ENCODE data around the gene FAM3B.
"Not testable (repeated sequence)": the region's sequence is repeated elsewhere in the genome, so short reads cannot be mapped to it uniquely, and the experiment has no call there.

Gene FAM3B

DNA sequence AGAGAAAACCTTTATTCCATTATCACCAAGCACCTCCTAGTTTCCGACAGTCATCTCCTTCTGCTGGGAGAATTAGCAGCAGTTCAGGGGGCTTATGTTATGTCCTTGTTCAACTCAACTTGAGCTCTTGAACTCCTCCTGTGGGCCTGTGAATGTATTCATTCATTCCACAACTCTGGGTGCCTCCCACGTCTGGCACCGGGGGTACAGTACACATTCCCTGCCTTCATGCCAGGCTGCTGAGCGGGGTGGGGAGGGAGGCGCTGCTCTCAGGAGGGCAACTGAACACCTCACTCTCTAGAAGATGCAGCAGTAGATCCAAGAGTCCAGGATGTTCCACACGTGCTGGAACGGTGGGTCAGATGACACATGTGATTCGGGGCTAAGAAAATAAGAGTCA, 40.9 kb downstream of the FAM3B start:
- DNase-seq, result no peak

DNA sequence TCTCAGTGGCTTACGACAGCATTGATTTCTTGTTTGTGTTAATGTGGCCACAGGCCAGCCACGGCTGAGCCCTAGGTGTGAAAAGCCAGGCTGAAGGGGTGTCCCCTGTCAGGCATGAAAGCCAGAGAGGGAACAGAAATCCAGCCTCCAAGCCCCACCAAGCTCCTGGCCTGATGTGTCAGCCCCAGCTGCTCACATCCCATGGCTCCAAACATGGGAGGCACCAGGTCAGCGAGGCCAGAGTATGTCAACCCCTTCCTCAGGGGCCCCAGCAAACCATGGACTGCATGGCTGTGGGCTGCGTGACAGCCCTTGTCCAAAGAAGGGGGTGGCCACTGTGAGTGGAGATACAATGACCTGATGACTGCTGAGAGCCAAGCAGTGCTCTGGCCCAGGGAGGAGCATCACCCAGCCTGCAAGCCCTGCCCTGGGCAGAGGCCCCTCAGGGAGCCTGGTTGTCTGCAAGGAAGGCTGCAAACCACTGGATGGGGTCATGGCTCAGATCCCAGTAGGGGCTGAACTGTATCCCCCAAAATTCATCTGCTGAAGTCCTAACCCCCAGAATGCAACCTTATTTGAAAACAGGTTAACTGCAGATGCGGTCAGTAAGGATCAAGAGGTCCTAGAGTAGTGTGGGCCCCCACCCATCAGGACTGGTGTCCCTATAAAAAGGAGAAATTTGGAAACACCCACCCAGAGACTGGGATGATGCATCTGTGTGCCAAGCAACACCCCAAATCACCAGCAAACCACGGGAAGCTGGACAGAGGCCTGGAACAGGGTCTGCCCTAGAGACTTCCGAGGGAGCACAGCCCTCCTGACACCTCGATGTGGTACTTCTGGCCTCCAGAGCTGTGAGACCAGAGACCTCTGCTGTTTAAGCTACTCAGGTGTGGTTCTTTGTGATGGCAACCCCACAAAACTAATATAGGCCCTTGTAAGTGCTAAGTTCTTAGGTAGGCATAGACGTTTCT, 41.9 kb downstream of the FAM3B start:
- DNase-seq, result no peak

DNA sequence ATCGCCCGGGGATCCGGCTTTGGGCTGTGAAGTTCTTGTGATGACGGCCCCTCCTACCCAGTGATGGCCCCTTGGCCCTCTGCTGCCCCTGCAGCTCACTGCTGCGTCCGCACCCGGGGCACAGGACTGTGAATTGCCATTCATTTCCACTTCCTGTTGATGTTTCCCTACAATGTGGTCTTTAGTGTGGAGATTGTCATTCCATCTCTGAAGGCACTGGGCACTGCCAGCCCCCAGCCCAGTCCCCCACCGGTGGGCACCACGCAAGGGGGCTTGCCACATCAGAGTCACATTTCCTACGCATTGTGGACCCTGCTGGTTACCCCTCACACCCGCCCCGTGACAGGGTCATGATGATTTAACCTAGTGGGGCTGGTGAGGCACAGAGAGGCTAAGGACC, 42.7 kb downstream of the FAM3B start:
- no peak for DNase-seq

DNA sequence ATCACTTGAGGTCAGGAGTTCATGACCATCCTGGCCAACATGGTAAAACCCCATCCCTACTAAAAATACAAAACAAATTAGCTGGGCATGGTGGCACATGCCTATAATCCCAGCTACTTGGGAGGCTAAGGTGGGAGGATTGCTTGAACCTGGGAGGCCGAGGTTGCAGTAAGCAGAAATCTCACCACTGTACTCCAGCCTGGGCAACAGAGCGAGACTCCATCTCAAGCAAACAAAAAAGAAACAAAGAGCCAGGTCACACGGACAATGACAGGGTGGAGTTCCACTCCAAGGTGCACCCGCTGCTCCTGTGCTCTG, 43.1 kb downstream of the FAM3B start:
- not testable (repeated sequence) for DNase-seq

DNA sequence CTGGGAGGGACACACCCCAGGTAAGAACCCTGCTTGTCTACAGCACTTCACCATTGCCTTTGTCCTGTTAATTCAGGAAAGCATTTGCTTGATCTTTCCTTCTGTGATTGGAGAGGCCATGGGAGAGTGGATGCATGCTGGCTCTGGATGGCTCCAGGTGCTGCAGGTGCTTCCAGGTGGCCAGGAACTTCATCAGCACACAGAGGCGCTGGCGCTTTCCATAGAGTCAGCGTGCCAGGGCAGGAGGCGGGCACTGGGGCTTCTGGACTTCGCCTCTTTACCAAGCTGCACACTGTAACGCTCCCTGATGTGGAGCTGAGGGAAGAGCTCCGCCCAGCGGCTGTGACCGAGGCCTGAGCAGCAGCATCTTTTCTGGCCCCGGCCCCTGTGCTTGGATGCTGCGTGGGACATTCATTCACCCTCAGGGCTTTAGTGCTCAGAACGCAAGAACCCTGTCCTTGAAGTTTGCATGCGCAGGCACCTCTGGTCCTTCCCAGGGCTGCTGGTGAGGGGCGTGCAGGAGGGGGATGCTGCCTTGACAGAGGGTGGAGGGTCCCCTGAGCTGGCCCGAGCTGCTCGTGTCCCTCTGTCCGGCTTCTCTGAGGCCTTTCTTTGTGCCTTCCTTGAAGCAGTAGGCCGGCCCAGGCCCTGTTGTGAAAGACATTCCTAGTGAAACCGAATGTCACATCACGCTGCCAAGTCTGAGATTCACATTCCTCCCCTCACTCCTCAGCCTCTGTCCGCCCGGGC, 43.6 kb downstream of the FAM3B start:
- peak; percentile 12 for DNase-seq

DNA sequence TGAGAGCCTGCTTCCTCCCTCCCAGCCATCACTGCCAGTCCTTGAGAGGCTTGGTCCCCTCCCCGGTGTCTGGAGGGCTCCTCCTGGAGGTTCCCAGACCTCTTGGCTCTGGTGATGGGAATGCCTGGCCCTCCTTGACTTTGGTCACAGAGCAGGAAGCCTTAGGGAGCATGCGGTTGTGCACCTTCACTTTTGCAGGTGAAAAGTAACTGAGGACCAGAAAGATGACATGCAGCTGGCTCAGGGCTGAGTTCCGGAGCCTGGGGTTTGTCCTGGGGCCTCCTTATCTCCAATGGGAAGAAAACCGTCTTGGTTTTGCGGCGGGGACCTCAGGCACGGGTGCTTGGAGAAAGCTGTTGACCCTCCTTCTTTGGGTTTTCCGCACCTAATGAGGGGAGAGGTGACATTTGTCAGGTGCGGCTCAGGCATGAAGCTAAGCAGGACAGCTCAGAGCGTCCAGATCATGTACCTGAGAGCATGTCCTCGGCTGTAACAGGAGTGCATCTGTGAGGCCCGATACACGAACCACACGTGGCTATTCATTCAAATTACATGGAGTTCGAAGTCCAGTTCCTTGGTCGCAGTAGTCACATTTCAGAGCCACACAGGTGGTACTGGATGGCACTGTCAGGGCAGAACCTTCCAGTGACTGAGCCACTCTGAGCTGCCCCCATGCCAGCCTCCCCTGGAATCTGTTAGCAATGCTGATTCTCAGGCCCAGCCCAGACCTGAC, 44.6 kb downstream of the FAM3B start:
- DNase-seq, result no peak

DNA sequence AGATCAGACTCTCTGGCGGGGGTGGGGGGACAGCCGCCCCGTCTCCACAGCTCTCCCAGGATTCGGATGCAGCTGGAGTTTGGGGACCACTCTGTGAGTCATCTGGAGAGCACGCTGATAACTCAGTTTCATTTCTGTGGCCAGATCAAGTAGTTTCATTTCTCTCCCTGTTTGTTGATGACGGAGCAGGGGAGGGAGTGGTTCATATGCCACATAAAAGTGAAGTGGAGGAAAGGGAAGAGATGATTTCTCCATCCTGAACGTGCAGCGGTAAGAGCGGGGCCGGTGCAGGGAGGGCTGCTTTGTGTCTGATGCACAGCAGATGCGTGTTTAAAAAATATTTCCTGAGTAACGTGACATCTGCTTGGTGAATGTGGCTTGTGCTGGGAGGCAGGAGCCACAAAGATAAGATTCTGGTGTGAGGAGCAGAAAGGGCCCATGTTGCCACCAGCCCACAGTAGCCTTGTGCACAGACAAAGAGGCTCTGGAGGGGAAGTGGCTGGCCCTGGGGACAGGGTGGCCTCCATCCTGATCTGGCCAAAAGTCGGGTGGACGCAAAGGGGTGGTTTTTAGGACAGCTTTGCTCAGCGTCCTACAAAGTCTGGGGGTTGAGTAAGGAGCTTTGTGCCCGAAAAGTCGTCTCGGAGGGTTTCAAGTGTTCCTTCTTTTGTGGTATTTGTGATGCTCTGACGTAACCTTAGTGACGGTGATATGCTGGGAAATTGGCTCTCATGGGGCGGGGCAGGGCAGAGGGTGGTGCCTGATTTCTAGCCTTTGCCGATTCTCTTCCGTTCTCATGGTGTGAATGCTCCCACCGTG, 45.4 kb downstream of the FAM3B start, which contains the start of gene MX2:
MX2 (plus strand) TSS at position 242 of the 819 bp plus-strand sequence. CDS start 14,880 bp downstream, outside the sequence.
- DNase-seq, result peak; percentile 27

DNA sequence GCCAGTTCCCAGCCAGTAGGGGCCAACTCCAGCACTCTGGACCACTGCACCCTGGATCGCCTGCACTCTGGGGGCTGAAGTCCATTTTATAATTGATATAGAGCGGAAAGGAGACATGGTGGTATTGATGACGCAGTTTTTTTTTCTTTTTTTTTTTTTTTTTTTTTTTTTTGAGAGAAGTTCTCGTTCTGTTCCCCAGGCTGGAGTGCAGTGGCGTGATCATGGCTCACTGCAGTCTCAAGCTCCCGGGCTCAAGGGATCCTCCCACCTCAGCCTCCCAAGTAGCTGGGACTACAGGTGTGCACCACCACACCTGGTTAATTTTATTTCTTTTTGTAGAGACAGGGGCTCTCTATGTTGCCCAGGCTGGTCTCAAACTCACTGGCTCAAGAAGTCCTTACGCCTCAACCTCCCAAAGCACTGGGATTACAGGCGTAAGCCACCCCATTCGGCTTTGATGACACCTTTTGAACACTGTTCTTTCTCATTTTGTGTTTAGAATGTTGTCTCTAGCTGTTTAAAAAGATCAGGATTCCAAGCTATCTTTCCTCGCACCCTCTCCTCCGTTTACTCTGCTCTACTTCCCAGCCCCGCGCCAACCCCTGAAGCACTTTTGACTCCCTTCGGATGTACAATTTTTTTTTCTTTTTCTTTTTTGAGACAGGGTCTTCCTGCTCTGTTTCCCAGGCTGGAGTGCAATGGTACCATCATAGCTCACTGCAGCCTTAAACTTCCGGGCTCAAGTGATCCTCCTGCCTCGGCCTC, 46.2 kb downstream of the FAM3B start:
- no peak for DNase-seq

DNA sequence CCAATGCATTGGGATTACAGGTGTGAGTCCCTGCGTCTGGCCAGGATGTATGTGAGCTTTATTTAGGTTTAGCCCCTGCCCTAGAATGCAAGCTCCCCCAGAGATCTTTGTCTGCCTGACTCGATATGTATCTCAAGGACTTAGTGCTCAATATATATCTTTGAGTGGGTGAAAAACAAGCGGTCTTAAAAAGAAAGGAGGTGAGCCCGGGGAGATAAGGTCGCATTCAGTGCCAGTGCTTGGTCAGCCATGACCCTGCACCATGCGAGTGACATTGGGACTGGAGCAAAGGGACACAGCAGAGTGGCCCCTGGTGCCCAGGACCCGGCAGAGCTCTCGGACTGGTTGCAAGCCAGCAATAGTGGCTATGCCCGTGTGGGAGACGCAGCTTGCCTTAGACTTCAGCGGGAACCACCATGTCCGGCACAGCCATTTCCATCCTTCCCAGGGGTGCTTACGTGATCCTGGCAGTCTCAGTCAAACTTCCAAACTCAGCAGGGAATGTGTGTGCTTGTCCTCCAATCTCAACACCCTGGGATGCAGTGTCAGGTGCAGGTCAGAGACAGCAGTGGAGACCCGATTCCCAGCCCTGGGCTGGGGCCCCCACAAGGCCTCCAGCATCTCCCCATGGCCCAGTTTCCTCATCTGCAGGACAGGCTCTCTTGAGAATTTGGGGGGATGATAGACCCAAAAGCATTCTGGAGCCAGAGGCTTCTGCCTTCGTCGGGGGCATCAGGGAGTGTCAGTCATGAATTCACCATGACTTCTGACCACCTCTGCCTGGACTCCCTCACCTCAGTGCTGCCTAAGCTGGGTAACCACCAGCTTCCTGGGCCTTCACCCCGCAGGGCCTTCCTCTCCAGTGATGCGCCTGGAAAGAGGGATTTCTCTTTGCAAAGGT, 47.0 kb downstream of the FAM3B start:
- DNase-seq, result no peak

DNA sequence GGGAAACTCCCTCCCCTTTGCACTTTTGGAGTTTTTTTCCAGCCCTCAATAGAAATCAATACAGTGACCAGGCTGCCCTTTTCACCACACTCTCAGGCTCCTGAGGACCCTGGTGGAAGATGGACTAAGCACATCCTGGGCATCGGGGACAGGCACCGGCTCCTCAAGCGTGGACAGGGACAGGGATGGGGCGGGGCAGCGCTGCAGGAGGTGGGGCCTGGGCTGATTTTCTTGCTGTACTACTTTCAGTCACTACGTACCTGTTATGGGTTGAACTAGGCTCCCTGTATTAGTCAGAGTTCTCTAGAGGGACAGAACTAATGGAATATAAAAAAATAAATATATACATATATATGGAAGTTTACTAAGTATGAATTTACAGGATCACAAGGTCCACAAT, 47.7 kb downstream of the FAM3B start:
- DNase-seq, result no peak

DNA sequence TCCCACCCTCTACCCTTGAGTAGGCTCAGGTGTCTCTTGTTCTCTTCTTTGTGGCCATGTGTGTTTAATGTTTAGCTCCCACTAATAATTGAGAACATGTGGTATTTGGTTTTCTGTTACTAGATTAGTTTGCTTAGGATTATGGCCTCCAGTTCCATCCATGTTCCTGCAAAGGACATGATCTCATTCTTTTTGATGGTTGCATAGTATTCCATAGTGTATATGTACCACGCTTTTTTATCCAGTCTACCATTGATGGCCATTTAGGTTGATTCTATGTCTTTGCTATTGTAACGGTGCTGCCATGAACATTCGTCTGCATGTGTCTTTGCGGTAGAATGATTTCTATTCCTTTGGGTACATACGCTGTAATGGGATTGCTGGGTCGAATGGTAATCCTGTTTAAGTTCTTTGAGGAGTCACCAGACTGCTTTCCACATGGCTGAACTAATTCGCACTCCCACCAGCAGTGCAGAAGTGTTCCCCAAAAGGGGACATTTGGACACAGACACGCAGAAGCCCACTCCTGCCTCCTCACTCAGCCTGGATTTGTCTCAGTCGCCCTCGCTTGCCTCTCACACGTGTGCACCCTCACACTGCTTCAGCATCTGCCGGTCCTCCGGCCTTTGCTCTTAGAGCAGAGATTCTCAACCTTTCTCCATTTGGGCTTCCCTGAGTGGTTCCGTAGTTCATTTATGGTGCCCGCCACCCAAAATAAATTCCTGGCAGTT, 48.9 kb downstream of the FAM3B start:
- DNase-seq, result no peak

DNA sequence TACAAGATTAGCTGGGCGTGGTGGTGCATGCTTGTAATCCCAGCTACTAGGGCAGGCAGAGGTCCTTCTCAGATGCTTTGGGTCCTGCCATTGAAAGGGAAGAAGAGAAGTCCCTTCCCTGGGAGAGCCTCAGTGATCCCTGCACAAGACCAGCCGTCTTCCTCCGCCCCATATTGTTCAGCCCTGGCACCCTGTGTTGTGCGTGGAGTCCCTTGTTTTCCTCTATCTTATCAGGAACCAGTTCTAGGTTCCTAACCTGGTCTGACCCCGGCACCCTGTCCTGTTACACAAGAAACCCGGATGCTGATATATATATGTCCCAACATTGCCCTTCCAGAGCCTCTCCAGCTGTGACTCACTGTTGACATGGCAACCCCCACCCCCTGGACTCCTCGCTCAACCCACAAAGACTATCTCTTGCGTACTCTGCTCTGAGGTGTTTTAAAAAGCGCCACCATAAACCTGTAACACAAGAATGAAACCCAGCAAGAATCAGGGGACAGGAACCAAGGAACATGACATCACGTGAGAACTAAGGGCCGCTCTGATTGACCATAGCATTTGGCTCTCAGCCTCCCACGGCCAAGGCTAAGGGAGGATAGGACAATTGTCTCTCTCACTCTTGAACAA, 50.0 kb downstream of the FAM3B start:
- no peak for DNase-seq

DNA sequence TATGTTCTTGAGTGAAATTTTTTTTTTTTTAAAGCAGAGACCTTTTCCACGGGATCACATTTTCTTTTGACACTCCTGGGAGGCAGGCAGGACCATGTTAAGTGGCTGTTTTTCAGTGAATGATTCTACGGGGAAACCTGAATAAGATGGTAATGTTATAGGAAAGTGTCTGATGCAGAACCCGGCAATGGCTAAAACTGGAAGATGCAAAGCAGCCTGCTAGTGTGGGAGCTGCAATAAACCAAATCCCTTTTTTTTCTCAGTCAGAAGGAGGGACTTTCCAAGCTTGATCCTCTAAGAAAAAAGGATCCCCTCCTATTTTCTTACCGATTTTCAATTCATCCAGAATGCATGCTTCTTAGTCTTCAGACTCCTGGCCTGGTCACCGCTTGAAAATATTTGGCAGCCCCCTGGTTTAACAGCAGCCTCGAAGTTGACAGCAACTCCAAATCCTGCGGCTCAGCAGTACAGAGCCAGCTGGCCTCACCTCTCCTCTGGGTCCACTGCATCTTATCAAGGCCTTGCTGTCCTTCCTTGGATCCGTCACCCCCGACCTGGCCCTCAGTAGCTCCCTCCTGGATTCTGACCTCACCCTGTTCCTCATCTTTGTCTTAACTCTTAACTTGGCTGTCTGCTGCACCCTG, 50.8 kb downstream of the FAM3B start:
- no peak for DNase-seq

DNA sequence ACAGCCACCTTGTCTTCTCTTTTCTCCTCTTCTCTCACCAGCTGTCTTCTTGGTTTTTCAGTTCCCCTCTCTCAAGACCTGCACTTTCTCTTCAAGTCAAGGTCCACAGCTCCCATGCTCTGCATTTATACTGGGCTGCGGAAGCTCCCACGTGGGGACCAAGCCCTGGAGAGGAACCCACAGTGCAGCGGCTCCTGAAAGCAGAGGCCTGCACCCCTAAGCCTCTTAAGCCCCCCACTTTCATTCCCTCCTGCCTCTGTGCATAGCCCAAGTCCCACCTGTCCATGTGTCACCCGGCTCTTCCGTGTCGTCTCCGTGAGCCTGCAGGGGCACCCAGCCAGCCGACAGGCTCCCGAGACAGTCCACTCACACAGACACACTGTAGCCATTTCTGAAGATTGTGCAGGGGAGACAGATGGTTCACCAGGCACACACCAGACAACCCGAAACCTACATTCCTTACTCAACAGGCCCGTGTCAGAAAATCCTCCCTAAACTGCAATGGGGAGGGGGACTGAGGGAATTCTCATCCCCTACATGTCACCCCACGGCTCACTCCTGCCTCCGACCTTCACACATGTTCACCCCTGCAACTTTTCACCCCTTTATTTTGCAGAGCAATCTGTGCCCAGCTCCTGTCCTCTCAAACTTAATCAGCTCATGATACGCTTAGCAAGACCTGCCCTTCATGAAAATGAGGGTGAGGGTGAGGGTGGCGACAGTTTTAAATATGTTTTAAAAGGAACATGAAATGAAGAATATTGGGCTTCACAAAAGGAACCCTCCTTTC, 51.5 kb downstream of the FAM3B start:
- DNase-seq, result no peak

DNA sequence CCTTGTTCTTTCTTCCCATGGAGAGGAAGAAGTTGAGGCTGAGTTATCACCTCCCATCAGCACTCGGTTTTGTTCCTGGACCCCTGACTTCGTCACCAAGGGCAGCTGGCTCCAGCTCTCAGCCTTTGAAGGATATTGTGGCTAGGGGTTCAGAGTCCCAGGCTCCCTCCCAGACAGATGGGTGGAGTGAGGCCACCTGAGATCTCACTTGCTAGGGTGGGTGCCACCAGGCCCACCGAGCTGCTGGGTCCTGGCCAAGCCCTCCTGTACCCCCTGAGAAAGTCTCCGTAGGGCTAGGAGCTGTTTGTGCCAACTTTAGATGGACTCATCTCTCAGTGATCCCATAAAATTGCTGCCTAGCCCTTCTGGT, 52.1 kb downstream of the FAM3B start:
- DNase-seq, result no peak

DNA sequence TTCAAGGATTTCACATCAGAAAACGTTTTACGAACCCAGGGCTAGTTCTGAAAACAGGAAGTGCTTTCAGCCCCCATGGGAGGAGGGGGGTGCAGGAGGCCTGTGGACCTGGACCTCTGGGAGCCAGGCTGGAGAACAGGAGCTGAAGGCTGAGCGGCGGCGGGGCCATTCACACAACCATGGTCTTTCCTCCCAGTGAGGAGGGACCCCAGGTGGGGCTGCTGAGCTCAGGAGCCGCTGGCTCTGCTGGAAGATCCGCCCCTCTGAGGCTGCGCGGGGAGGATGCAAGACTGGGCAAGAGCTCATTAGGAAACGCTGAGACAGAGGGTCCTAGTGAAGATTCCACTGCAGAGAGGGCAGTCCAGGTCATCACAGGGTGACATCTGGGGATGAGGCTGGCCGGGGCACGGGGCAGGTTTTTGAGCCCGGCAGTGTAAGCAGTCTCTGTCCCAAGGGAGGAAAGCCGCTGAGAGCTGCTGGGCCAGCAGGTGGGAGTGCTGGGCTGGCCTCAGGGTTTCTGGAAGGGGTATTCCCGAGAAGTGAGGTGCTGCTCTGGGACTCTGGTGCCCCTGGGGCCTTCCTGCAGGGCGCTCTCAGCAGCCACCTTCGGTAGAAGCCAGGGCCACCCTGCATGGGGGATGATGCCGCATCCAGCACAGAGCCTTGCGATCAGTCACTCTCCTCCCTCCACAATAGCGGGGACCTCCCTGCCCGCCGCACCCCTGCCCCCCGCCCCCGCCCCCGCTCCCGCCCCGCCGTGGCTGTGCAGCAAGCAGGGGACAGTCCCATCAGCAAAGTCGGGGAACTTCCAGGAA, 52.7 kb downstream of the FAM3B start:
- peak; percentile 60 for DNase-seq
